Fibroblast of pulmonary artery (primary cell): ENCODE results near the gene NRP2.

Experiments used
- DNase-seq: peaks from one replicate; pipeline ENCODE4 v3.0.0-alpha.2; 2010; ENCODE audit warnings: low read depth
- H3K4me3 ChIP-seq: replicated peaks from 2 replicates; pipeline ENCODE4 v1.5.1; 2011; ENCODE audit warnings: low read depth, mild to moderate bottlenecking, control low read depth, low read length, moderate library complexity
- CTCF ChIP-seq: IDR thresholded peaks from 2 replicates; pipeline ENCODE4 v1.5.1; 2011; ENCODE audit warnings: mild to moderate bottlenecking, control low read depth, low read length, inconsistent platforms; ENCODE audit errors: missing control alignments

NRP2 gene

GRCh38 chr2:205781244-205781931 is 99.1 kb downstream of the NRP2 start:
- no peak overlapping the region for H3K4me3 ChIP-seq
- no peak for DNase-seq
- TF ChIP-seq CTCF, result no peak

GRCh38 chr2:205782941-205783340 is 100.6 kb downstream of the NRP2 start:
- TF ChIP-seq CTCF, result no peak
- no peak for DNase-seq
- no peak overlapping the region for H3K4me3 ChIP-seq

GRCh38 chr2:205783872-205784499 is 101.7 kb downstream of the NRP2 start:
- no peak for TF ChIP-seq CTCF

GRCh38 chr2:205785507-205786260 is 103.4 kb downstream of the NRP2 start:
- TF ChIP-seq CTCF, result no peak
- no peak overlapping the region for H3K4me3 ChIP-seq
- no peak for DNase-seq

More at GRCh38 chr2:205783872-205784499, 101.7 kb downstream of the NRP2 start:
- H3K4me3 ChIP-seq, result no peak overlapping the region
- DNase-seq, result no peak

- DNase-seq, result no peak
- no peak overlapping the region for H3K4me3 ChIP-seq
- no peak for TF ChIP-seq CTCF
These were observed 104.7 kb downstream of the NRP2 start for GRCh38 chr2:205786976-205787375.

GRCh38 chr2:205787761-205788160 is 105.5 kb downstream of the NRP2 start:
- H3K4me3 ChIP-seq, result no peak overlapping the region
- no peak for DNase-seq
- TF ChIP-seq CTCF, result no peak
